Measurements from ENCODE around the gene ICAM2. TPM values are rescaled to one million over a fixed set of nuclear protein-coding genes. Genes with fewer than 3 reads are reported as not detected.

The ICAM2 gene
- total and polyA plus RNA-seq, 2 donors (not counting 3 experiments of a cell fraction or from before 2014, with no cell fraction given), result 586 to 2,377 TPM

DNA sequence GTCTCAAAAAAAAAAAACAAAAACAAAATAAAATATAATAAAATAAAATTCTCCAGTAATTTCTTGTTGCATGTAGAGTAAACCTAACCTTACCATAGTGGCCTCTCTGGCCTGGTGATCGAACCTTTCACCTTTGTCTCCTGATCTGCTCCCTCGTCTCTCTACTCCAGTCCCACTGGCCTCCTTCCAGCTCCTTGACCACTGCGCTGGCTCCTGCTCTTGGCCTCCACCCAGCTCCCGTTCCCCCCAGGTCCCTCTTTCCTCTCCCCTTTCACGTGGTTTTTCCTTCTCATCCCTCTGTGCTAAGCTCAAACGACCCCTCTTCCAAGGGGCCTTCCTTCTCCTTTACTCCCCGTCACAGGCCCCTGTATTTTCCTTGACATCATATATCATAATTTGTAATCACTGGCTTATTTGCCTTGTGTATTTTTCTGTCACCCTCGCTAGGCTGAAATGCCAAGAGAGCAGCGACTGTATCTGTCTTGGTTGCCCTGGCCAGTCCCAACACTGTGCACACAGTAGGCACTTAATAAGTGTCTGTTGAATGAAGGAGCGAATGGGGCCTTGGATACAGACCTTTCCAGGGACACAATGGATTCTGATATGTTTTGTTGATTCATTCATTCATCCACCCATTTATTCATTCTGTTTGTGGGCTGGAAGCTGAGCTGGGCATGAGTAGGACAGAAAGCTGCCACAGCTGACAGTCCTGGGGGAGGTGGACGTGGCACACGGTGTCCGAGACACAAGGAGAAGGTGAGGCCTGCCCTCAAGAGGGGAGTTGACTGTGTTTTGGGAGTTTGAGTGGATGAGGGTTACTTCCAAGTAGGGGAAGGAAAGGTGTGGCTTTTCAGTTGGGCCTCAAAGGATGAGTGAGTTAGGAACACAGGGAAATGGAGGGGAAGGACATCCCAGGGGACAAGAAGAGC, 41.9 kb downstream of the ICAM2 start:
- dilution Hi-C loops (cut with MboI; ENCODE audit: extremely low pct_ligation_motif_present, low sequenced_read_pairs), result no loop called here
- H3K9me1 ChIP-seq (replicated peaks; ENCODE audit: control insufficient read depth, extremely low read depth, insufficient read depth, low read length), result no peaks in the 10 kb centered on the region
- intact Hi-C loops (cut with micrococcal nuclease), result no loop called here
- no peaks in the 10 kb centered on the region for H3K79me2 ChIP-seq (ENCODE audit: control insufficient read depth, insufficient read depth, low read length)
- no peak overlapping the region for H3K27ac ChIP-seq (ENCODE audit: insufficient read depth, low read depth, low read length)
- H3K27me3 ChIP-seq (ENCODE audit: control insufficient read depth in 2 of 2, insufficient read depth in 2 of 2, low read length in 2 of 2), result no peaks in the 10 kb centered on the region
- no peaks in the 10 kb centered on the region for H4K20me1 ChIP-seq (replicated peaks; ENCODE audit: control insufficient read depth, extremely low read depth, insufficient read depth, low read length)
- H2AFZ ChIP-seq (ENCODE audit: low read depth, low read length), result no peak overlapping the region
- TF ChIP-seq POLR2A (IDR thresholded peaks at IDR 0.05; ENCODE audit: low read depth, low read length) (no peak), EZH2 (IDR thresholded peaks at IDR 0.05; ENCODE audit: borderline replicate concordance, low read depth, low read length, severe bottlenecking) (no peak), POLR2AphosphoS5 (IDR thresholded peaks at IDR 0.05; ENCODE audit: insufficient read depth, low read depth, low read length) (no peak), GATA2 (IDR thresholded peaks at IDR 0.05; ENCODE audit: insufficient read depth, insufficient read length, low read depth, low read length) (no peak), FOS (IDR thresholded peaks at IDR 0.05; ENCODE audit: borderline replicate concordance, insufficient read depth, low read length) (no peak), JUN (IDR thresholded peaks at IDR 0.05; ENCODE audit: borderline replicate concordance, insufficient read depth, insufficient read length, low read depth) (no peak), MYC (IDR thresholded peaks at IDR 0.05; ENCODE audit: low read depth, low read length) (no peak)
- TF ChIP-seq, protein P1, sequence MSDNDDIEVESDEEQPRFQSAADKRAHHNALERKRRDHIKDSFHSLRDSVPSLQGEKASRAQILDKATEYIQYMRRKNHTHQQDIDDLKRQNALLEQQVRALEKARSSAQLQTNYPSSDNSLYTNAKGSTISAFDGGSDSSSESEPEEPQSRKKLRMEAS (IDR thresholded peaks at IDR 0.05; ENCODE audit: insufficient read depth, insufficient read length), result no peak
- TF ChIP-seq, protein P2, sequence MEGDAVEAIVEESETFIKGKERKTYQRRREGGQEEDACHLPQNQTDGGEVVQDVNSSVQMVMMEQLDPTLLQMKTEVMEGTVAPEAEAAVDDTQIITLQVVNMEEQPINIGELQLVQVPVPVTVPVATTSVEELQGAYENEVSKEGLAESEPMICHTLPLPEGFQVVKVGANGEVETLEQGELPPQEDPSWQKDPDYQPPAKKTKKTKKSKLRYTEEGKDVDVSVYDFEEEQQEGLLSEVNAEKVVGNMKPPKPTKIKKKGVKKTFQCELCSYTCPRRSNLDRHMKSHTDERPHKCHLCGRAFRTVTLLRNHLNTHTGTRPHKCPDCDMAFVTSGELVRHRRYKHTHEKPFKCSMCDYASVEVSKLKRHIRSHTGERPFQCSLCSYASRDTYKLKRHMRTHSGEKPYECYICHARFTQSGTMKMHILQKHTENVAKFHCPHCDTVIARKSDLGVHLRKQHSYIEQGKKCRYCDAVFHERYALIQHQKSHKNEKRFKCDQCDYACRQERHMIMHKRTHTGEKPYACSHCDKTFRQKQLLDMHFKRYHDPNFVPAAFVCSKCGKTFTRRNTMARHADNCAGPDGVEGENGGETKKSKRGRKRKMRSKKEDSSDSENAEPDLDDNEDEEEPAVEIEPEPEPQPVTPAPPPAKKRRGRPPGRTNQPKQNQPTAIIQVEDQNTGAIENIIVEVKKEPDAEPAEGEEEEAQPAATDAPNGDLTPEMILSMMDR (IDR thresholded peaks at IDR 0.05; ENCODE audit: extremely low read depth in 1 of 2, insufficient read depth in 1 of 2, low read depth in 1 of 2, low read length in 2 of 2), result no peak
- DNase-seq (ENCODE audit: low read depth, low spot score), result no peak
- no peak overlapping the region for H3K4me2 ChIP-seq (ENCODE audit: insufficient read depth, low read length)
- H3K4me1 ChIP-seq (ENCODE audit: control insufficient read depth, extremely low read depth, insufficient read depth, low read length), result peaks cover 20% of the 10 kb centered on the region
- CTCF ChIA-PET, result interaction anchor here (1.0 to 4.8 kb wide), 8 partner anchors 11 to 155 kb away, joined by 3 to 27 read pairs (median 6); no protein-coding TSS in a partner anchor
- peaks cover 2% of the 10 kb centered on the region for H3K9me3 ChIP-seq (replicated peaks; ENCODE audit: control insufficient read depth, insufficient read depth, low read length)
- H3K4me3 ChIP-seq (replicated peaks in 1 of 3; ENCODE audit: insufficient read depth in 1 of 3, low read depth in 1 of 3, low read length in 3 of 3), result no peak overlapping the region
- POLR2A ChIA-PET, result no interaction called here
- no peaks in the 10 kb centered on the region for H3K36me3 ChIP-seq (ENCODE audit: control insufficient read depth in 2 of 2, extremely low read depth in 1 of 2, insufficient read depth in 2 of 2, low read length in 2 of 2)
- no peak overlapping the region for H3K9ac ChIP-seq (replicated peaks; ENCODE audit: extremely low read depth, insufficient read depth, low read length)
- no TSS peak for BruUV-seq (replicated peaks)
- no peak for FAIRE-seq
